GM19455 (cell line): ENCODE measurements around the gene ADM5.

ENCODE experiments used
- ATAC-seq: cut with Tn5 transposase; IDR thresholded peaks from one replicate; pipeline ENCODE4 v1.9.1; 2021; ENCODE audit not compliant: unreplicated experiment

ADM5 gene

DNA sequence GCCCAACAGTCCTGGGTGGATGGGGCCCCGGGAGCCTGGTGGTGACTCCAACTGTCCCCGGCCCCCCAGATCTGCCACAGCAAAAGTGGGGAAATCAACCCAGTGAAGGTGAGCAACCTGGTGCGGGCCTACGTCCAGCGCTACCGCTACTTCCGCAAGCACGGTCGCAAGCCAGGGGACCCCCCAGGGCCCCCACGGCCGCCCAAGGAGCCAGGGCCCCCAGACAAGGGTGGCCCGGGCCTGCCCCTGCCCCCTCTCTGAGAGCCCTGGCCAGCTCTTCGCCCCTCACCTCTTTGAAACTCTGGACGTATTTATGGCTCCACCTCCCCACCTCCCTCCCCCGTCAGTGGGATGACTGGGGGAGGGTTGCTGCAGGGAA, 31.3 kb upstream of the ADM5 start:
- no peak for ATAC-seq

DNA sequence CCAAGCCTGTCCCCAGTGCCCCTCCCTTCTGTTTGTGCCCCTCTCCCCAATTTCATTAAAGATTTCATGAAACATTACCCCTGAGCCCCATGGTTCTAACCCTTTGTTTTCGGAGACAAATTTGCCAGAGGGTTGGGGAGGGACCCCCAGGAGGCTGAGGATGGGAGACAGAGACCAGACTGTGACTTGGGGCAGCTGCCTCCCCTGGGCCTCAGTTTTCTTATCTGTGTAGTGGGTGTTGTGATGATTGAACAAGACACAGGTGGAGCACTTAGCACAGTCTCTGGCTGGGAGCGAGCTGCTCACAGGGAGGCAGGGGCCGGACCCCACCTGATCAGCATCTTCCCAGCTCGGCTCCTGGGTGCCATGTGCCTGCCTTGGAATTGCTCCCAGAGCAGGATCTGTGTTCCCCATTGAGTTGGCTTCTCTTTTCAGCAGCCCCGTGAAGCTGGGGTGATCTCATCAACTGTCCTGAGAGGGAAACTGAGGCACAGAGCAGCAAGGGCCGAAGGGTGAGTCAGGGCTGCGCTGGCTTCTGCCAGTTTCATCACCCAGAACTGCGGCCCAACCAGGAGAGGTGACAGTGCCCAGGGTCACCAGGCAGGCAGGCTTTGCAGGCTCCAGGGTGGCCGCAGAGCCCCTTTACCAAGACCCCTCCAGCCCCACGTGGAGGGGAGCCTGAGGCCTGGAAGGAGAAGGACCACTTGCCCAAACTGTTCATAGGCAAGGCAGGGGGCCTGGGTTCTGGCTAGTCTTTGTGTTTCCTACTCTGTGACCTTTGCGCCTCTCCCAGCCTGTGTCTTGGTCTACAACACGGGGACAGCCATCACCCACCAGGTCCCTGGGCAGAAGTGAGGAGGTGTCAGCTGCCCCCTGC, 30.6 kb upstream of the ADM5 start:
- no peak for ATAC-seq

DNA sequence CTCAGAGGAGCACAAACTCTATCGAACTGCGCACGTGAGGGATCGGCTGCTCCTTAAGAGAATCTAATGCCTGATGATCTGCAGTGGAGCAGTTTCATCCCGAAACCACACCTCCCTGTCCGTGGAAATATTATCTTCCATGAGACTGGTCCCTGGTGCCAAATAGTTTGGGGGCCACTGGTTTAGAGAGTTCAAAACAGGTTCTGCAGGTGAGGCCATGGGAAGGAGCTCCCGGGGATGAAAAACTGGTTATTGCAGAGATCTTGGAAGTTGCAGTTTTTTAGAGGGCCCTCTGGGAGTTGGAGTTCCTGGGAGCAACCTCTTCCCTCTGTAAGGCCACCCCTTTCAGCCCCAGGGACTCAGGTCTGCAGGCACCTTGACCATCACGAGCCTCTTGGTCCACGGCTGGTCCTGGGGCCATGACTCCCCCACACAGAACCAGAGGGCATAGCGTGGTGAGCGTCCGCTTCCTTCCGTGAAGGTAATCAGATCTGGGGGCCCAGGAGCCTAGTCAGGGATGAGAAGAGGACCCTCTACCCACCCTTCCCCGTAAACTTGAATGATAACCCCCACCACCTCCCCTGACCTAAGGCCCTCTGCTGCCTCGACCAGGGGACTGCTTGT, 28.9 kb upstream of the ADM5 start:
- no peak for ATAC-seq

DNA sequence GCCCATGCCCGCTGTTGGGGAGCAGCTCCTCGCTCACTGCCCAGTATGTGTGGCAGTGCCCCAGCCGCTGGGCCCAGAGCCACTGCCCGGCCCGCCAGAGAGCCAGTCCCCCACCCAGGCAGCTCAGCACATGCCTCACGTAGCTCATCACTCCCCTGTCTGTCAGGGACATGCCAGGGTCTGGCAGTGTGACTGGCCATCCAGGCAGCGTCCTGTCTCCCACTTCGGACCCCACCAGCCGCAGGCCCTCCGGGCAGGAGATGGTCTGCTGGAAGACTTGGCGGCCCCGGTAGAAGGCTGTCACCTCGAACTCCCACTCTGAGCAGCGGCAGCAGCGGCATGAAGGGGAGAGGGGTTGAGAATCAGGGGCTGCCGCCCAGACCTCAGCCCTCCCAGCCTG, 27.4 kb upstream of the ADM5 start:
- no peak for ATAC-seq

DNA sequence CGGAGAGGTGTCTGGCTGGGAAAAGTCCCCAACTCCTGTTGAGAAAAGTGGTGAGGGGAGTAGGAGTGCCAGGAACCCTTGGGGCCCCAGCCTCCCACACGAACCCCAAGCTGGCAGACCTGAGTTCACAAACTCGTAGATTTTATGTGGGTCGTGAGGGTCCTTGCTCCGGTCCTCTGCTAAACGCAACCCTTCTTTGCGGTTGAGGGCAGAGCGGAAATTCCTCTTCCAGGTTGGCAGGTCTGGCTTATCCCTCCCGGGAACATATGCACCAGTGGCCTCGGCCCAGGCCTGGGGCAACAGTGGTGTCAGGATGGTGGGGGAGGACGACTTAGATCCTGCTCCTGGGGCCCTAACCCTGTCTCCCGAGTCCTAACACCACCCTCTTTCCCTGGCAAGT, 26.2 kb upstream of the ADM5 start:
- ATAC-seq = no peak

DNA sequence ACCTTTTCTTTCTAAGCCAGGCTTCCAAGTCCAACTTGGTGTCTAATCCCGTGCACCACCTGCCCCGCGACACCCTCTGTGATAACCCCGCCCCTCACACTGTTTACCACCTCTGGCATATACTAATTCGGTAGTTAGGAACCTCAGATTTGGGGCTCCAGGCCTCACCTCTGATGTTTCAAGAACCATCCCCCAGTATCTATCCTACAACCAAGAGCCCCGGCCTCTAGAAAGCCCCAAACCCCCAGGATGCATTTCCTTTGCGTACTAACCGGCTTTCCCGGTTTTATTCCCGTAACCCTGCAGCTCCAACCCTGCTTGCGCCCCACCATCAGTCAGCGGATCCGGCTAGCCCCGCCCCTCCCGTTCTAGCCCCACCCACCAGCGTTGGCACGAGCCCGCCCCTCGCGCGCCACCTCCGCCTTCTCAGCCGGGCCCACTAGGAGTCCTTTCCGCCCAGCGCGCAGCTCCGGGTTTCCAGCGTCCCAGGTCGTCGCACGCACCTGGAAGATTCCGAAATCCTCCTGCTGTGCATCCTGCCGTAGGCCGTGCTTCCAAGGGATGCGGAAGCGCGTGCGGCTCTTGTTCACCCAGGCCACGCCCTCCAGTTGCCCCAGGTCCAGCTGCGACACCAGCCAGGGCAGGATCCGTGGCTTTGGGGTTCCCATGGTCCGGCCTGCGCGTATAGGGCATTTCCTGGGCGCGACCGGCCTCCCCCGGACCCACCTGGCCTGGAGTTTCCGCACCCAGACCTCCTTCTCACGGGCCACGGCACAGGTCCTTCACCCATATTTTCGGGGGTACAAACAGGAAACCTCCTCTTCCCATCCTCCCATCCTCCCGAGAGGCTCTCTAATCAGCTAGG, 25.0 kb upstream of the ADM5 start:
- peak; percentile 38 for ATAC-seq

DNA sequence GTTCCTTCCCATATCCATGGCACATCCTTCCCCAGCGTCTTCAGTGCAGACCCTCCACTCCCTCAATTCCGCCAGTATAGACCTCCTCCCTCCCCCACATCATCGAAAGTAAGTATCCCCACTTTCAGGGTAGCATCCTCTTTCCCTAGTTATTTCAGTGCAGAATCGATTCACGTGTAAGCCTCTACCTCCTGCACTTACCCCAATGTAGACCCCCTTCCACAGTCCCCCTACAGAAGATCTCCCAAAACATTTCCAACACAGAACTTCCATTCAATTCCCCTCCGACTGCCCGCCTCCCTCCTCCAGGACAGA, 24.4 kb upstream of the ADM5 start:
- ATAC-seq = no peak

DNA sequence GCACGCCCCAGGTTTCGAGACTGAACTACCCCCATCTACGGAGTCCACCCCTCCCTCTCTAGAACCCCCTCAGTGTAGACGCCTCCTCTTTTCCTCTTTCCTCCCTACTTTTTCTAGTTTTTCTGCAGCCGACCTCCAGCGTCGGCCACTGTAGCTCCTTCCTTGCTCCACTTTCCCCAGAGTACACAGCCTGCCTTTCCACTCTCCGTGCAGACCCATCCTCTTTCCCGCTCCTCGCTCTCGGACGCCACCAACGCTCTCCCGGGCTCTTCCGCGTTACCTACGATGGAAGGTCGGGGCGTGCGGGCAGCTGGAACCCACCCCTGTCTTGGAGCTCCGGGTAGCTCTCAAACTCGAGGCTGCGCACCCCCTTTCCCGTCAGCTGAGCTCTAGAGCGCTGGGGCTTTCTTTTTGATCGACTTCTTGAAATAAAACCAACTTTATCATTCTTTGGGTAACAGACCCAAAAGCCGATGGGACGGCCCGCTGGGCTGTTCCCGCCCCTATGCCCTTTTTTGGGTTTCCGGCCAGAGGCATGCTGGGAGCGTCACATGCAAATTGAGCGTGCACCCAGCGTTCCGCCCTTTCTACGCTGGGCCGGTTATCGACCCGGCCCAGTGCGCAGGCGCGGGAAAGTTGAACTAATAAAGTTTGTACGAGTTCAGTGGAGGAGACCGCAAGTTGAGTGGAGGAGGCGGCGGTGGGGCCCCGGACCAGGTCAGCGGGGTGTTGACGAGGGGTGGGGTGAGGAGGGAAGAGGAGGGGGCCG, 23.9 kb upstream of the ADM5 start, which contains the start of the genes BCL2L12 and IRF3:
TSS of gene BCL2L12 (plus strand) at position 583 of the 769 bp plus-strand sequence. CDS start 760 bp downstream, outside the sequence.
TSS of gene IRF3 (minus strand) at position 507 of the 769 bp plus-strand sequence. CDS start 1,019 bp downstream, outside the sequence.
- ATAC-seq = peak; percentile 68

DNA sequence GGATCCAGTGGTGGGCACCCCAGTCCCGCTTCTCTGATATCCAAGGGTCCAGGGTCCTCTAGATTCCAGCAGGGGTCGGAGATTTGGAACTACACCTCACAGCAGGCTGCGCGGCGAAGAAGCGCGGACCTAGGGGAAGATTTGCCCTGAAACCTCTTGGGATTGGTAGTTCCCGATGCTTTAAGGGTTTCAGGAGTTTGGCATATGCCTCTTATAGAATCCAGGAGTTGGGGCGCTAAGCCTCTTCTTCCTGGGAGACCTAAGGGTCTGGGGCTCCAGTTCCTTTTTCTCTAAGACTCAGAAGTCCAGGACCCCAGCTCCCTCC, 23.3 kb upstream of the ADM5 start:
- ATAC-seq = no peak

DNA sequence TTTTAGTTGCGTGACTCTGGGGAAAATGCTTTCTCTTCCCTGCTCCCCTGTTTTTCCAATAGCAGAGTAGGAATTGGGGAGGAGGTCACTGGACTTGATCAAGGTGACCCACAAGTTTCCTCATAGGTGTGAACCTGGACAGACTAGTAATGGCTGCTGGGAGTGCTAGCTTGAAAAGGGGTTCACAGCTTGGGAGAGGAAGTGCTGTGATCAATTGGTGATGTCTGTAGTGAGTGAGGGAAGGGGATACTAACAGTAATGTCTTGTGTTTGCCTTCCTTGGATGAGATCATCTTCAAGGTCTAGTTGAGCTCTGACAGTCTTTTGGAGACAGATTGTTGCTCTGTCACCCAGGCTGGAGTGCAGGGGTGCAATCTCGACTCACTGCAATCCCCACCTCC, 21.9 kb upstream of the ADM5 start:
- ATAC-seq = no peak

DNA sequence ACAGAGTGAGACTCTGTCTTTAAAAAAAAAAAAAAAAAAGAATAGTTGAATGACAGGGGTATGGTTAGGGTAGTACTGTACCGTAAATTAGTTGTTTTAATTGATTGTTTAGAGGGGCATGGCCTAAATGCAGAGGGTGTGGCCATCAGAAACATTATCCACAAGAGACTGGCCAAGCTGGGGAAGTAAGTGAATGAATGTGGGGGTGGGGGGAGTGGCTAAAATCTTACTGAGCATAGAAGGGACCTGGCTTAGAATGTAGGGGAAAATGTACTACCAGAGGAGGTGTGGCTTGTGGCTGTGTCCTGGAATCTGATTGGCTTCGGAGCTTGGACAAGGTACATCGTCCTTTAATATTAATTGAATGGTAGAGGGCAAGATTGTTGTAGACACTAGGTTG, 19.9 kb upstream of the ADM5 start:
- ATAC-seq = no peak

DNA sequence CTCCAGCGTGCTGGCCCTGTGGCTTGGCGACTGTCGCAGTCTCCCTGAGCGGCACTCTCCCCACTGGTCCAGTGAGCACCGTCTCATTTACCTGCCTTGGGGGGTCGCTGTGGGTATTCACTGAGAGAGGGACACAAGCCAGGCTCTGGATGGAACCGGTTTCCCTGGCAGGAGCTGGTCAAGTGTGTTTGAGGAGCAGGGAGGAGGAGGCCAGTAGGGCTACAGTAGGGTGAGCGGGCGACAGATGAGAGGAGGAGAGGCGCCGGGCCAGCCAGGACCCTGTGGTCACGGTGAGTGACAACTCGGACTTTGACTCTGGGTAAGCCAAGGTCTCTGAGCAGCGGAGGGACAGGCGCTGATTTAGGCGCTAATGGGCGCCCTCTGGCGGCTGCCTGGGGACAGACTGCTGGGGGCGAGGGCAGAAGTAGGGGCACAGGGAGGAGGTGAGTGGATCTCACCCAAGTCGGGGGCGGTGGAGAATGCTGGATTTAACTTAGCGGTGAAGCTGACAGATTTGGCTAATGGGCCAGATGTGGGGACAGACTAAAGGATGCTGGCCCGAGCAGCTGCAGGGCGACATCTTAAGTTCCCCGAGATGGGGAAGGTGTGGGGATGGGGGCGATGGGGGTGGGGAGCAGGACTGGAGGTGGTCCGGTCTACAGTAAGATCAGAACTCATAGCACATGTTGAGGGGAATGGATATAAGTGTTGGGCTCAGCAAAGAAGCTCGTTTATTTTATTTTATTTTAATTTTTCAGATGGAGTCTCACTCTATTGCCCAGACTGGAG, 17.1 kb upstream of the ADM5 start:
- no peak for ATAC-seq

DNA sequence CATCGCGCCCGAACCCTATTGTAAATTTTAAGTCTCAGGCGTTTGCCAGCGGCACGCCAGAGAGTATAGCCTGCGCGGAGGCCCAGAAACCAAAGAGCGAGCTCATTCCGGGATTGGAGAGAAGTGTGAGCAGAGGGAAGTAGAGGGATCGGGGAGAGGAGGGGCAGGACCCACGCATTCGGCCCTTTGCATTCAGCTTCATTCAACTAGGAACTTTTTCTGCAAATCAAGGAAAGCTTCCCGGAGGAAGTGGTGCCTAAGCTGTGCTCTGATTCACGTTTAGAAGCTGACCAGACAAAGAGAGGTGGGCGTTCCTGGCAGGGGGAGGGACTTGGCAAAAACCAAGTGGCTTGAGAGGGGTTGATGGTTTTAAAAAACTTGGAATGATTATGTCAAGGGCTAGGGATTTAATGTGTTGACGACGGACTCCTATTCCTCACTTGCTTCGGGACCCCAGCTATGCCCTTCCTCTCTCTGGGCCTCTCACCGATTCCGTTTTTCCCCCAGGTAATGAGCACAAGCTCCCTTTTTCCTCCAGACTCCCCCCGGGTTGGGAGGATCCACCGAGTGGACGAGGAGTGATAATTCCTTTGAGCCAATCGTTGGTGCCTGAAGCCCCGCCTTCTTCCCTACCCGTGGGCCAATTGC, 13.1 kb upstream of the ADM5 start:
- ATAC-seq = peak; percentile 22

DNA sequence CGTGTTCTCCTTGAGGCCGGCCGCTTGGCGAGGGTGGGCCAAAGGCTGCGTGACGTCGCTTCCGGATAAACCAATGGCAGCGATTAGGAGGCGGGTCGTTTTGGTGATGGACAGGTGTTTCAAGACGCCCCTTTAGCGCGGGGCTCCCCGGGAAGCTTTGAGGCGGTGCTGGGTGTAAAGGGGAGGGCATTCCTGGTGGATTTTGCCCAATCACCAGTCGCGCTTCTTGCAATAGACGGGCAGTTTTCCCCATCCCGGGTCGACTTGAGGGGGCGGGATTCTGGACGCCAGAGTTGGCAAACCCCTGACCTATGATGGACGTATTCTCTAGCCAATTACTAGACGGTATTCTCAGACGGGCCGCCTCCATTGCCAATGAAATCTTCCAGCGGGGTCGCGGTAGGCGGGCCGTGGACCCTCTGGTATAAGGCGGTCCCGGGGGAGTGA, 12.6 kb upstream of the ADM5 start:
- ATAC-seq = peak; percentile 68

DNA sequence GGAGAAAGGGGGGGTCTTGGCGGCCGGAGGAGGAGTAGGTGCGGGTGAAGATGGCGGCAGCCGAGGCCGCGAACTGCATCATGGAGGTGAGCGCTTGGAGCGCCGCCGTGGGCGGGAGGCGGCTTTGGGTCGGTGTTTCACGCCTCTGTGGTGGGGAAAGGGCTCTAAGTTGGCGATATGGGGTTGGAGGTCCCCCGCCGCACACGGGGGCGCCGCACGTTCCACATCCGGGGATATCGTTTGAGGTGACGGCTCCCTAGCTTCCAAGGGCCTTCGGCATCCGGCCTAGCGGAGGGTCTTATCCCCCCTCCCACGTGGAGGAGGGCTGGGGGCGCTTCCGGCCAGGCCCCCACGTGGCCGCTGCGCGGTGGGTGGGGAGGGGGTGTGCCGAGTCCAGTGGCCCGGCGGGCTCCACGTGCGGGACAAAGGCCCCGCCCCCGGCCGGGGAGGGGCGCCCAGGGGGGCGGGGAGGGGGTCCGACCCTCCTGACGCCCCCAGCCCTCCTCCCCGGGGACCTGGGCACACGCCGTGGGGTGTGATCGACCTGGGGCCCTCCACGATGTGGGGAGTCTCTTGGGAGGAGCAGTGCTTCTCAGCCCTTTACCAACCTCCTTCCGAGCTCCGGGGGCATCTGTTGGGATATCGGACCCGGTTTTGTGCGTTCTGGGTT, 12.0 kb upstream of the ADM5 start, which contains the start of gene PRMT1:
TSS of gene PRMT1 (plus strand) at position 41 of the 670 bp plus-strand sequence. CDS start at position 51, 10 bp downstream.
- no peak for ATAC-seq

DNA sequence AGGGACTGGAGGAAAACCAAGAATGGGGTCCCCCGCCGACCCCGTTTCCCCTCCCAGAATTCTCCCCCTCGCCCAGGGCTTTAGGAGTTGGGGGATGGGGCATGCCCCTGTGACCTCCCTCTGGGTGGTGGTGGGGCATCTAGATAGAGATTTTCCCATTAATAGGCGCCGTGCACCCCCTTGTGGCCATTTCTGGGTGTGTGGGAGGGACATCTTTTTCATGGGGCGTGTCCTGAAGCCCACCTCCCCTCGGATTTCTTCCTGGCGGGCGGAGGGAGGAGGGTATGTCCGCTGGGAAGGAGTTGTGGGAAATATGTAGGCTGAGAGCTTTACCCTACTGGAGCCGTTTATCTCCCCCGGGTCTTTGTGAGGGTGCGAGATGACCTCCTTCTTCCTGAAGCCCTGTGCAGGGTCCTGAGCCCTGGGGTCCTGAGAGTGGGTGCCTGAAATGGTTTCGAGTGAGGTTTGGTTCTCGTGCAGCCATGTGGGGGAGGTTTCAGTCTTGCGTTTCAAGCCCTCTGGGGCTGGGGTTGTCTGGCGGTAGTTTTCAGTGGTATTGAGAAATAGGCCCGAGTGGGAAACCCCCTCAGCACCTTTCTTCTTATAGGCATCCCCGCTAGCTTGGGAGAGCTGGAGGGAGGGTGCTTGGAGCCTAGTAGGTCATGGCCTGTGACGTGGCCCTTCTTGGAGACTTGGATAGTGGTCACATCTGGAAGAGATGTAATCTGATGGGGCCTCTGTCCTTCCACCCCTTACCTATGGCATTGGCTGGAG, 11.3 kb upstream of the ADM5 start:
- no peak for ATAC-seq

DNA sequence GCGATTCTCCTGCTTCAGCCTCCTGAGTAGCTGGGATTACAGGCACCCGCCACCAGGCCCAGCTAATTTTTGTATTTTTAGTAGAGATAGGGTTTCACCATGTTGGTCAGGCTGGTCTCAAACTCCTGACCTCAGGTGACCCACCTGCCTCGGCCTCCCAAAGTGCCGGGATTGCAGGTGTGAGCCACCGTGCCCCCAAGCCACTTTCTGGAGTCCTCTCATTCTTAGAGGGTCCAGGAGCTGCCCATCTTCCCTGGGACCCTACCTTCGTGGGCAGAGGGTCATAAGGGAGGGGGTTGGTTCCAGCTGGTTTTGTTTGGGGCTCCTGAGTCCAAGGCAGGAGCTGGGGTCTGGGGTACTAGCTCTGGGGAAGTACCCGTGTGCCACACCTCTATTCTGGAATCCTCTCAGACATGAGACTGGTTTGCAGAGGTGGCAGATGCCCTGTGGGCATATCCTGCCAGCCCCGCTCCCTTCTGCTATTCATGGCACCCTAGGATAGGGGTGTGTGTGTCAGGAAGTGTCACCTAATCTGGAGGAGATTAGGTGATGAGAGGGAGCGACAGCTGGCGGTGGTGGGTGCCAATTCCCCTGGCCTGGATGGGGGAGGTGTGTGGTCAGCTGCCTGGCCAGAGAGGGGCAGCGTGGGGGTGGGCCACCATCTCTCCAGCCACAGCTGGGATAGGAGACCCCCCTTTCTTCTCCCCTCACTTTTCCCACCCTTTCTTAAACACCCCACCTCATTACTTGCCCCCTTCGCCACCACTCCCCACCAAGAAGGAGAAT, 10.2 kb upstream of the ADM5 start:
- ATAC-seq = no peak
